Kidney epithelial cell (primary cell): Measurements from ENCODE around the gene GPR61. TPM values are rescaled to one million over a fixed set of nuclear protein-coding genes. Genes with fewer than 3 reads are reported as not detected.

ENCODE experiments used
- DNase-seq: peaks from one replicate; pipeline ENCODE4 v3.0.0-alpha.2; 2010; ENCODE audit warnings: low read depth
- H3K27me3 ChIP-seq: 2 replicates; pipeline ENCODE4 v1.6.0; 2011; ENCODE audit warnings: low read length; ENCODE audit not compliant: control insufficient read depth, insufficient read depth
- H3K36me3 ChIP-seq: 2 replicates; pipeline ENCODE4 v1.5.1; 2011; ENCODE audit warnings: low read length; ENCODE audit not compliant: control insufficient read depth, insufficient read depth
- H3K4me3 ChIP-seq: 2 replicates; pipeline ENCODE4 v1.5.1; 2011; ENCODE audit warnings: low read depth, mild to moderate bottlenecking, control low read depth, low read length
- CTCF ChIP-seq: IDR thresholded peaks from 2 replicates; pipeline ENCODE4 v1.5.1; 2011; ENCODE audit warnings: mild to moderate bottlenecking, moderate library complexity, low read length, control low read depth, inconsistent platforms; ENCODE audit not compliant: insufficient read depth, poor library complexity, severe bottlenecking
- total RNA-seq: library from RNA; depleted of rRNA; stranded (reverse); fragments of >200 nt; gene quantifications from 2 replicates; pipeline ENCODE4 v1.2.3, GENCODE V29; 2015

The GPR61 gene
- total RNA-seq, 1 donor from 2014 or later = not detected

DNA sequence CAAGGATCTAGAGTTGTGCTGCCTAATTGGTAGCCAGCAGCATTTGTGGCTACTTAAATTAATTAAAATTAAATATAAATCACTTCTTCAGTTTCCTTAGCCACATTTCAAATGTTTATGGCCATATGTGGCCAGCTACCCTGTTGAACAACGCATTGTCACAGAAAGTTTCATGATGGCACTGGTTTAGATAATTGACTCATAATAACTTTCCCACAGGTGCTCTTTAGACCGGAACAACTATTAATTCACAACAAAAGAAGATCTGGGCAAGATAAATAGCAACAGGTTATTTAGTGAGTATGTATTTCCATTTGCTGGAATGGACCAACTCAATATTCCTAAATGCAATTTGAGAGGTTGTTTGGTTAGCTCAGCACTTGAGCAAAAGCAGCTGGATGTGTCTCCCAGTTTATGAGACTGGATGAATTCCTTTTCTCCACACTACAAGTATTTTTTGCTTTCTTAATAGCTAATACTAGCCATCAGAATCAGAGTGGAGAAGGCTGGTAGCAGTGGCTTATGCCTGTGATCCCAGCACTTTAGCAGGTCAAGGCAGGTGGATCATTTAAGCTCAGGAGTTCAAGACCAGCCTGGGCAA, 26.5 kb upstream of the GPR61 start:
- no peak for TF ChIP-seq CTCF
- peaks cover 5% of the 10 kb centered on the region for H3K27me3 ChIP-seq
- no peak overlapping the region for H3K4me3 ChIP-seq
- no peak for DNase-seq
- no peaks in the 10 kb centered on the region for H3K36me3 ChIP-seq

- peaks cover 5% of the 10 kb centered on the region for H3K27me3 ChIP-seq
- no peaks in the 10 kb centered on the region for H3K36me3 ChIP-seq
- no peak overlapping the region for H3K4me3 ChIP-seq
- DNase-seq = no peak
- no peak for TF ChIP-seq CTCF
Observed at GRCh38 chr1:109514846-109515245, 24.8 kb upstream of the GPR61 start.

DNA sequence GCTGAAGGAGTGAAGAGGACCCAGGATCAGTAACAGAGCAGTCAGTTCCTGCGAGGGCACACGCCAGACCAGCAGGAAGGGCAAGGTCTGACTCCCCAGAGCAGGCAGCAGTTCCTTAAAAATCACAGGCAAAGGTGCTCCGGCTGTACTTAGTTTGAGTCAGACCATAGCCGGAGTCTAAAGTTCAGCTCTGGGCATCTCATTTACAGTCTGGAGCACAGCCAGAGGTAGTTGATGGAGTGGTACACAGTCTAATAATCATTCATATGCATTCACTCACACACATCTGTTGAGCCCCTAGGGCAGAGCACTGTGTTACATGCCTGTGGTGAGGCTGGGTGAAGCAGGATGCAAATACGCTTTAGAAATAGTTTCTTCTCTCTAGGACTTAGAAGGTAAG, 22.8 kb upstream of the GPR61 start:
- peaks cover 3% of the 10 kb centered on the region for H3K27me3 ChIP-seq
- no peak for DNase-seq
- H3K4me3 ChIP-seq = no peak overlapping the region
- H3K36me3 ChIP-seq = no peaks in the 10 kb centered on the region
- TF ChIP-seq CTCF = no peak

- Histone ChIP-seq H3K36me3 (no peaks in the 10 kb centered on the region), H3K27me3 (peaks cover 7% of the 10 kb centered on the region), H3K4me3 (no peak overlapping the region)
- no peak for DNase-seq
- no peak for TF ChIP-seq CTCF
Observed at GRCh38 chr1:109517337-109517736, 22.3 kb upstream of the GPR61 start.

DNA sequence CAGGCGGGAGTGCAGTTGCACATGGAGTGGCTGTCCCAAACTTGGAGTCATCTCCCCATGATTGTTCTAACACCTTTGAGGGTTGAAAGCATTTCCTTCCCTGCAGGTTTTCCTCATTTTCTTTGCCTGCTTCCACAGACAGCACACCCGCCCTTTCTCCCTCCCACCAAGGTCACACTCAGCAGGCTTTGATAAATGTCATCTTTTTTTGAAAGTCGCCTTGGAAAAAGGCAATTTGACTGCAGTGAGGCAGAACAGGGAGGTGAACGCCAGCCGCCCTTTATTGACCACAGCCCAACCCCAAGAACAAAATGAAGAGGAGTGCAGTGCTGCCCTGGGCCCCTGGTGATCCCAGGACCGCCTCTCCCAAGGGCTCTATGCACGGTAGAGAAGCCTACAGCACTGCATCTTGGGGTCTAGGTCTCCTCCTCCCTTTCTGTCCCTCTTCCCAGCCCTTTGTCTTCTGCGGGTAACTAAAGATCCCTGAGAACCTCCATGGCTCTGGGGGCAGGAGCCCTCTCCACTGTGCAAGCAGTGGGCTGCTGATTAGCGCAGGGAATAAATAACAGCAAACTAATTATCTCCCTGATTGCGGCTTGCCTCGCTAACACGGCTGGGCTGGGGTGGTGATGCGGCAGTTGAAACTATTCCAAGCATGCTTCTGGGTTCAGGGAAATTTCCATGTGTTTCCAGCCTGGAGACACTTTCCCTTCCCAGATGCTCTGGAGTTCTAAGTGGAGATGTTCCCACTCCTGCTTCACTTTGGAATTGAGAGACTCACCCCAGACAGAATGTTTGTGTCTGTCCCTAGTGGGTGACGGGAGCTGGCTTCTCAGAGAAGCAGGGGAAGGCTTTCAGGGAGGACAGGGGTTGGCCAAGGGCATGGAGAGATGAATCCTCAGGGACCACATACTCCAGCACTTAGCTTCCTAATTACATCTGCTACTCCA, 18.4 kb upstream of the GPR61 start:
- TF ChIP-seq CTCF = no peak

More for the DNA sequence above, 18.4 kb upstream of the GPR61 start:
- Histone ChIP-seq H3K4me3 (no peak overlapping the region), H3K36me3 (no peaks in the 10 kb centered on the region), H3K27me3 (peaks cover 8% of the 10 kb centered on the region)
- no peak for DNase-seq
